GM18909 (cell line): Measurements from ENCODE around the gene FOXP1.
A peak's percentile ranks its signal among the peaks of the same experiment; 100 is the strongest.

Experiments
- ATAC-seq: cut with Tn5 transposase; IDR thresholded peaks from one replicate; pipeline ENCODE4 v1.9.1; 2021; ENCODE audit warnings: mild to moderate bottlenecking; ENCODE audit not compliant: unreplicated experiment, poor library complexity

Gene FOXP1

GRCh38 chr3:71080517-71081083 is 502.9 kb downstream of the FOXP1 start:
- no peak for ATAC-seq

GRCh38 chr3:71078723-71079525 is 504.6 kb downstream of the FOXP1 start:
- ATAC-seq: no peak

GRCh38 chr3:71078199-71078598 is 505.3 kb downstream of the FOXP1 start:
- no peak for ATAC-seq

GRCh38 chr3:71077070-71077469 is 506.5 kb downstream of the FOXP1 start:
- no peak for ATAC-seq

- ATAC-seq: no peak
Measured at GRCh38 chr3:71076361-71077002, 507.0 kb downstream of the FOXP1 start.

- ATAC-seq: no peak
Measured at GRCh38 chr3:71075494-71075893, 508.0 kb downstream of the FOXP1 start.

GRCh38 chr3:71074423-71074822 is 509.1 kb downstream of the FOXP1 start:
- ATAC-seq: no peak

- ATAC-seq: no peak
Measured at GRCh38 chr3:71072986-71073385, 510.5 kb downstream of the FOXP1 start.

- ATAC-seq: no peak
Measured at GRCh38 chr3:71072287-71072686, 511.2 kb downstream of the FOXP1 start.

GRCh38 chr3:71070497-71071463 is 512.7 kb downstream of the FOXP1 start:
- ATAC-seq: no peak

GRCh38 chr3:71069797-71070196 is 513.7 kb downstream of the FOXP1 start:
- peak; percentile 45 for ATAC-seq

- no peak for ATAC-seq
Measured at GRCh38 chr3:71067977-71068654, 515.4 kb downstream of the FOXP1 start.

GRCh38 chr3:71066849-71067261 is 516.7 kb downstream of the FOXP1 start:
- ATAC-seq: no peak

GRCh38 chr3:71066356-71066755 is 517.2 kb downstream of the FOXP1 start:
- no peak for ATAC-seq

GRCh38 chr3:71065764-71066013 is 517.8 kb downstream of the FOXP1 start:
- ATAC-seq: no peak

GRCh38 chr3:71064956-71065763 is 518.4 kb downstream of the FOXP1 start:
- ATAC-seq: peak; percentile 27

- ATAC-seq: peak; percentile 56
Measured at GRCh38 chr3:71064291-71064955, 519.1 kb downstream of the FOXP1 start.

- no peak for ATAC-seq
Measured at GRCh38 chr3:71063773-71064290, 519.7 kb downstream of the FOXP1 start.
